ENCODE data around the gene ASTN2. TPM values are rescaled to one million over a fixed set of nuclear protein-coding genes. Genes with fewer than 3 reads are reported as not detected.

Gene ASTN2
- total and polyA plus RNA-seq, 2 experiments from 2014 or later: 7.0 to 24.6 TPM

- ATAC-seq: no peak
- H3K4me1 ChIP-seq (ENCODE audit: insufficient read depth): 0 out of 2 replicates have a peak, but pooled peaks cover 3% of the 10 kb centered on the region
- no peaks in the 10 kb centered on the region for H3K79me2 ChIP-seq (replicated peaks; ENCODE audit: insufficient read depth)
- Mint-ChIP-seq H3K4me1 (peaks cover 6% of the 10 kb centered on the region; the same call in 2 of the 3 replicates), H3K9me3 (no peaks in the 10 kb centered on the region; the same call in 2 of the 3 replicates), H3K36me3 (ENCODE audit: low read depth) (no peaks in the 10 kb centered on the region), H3K27me3 (ENCODE audit: insufficient read depth, low read depth, poor library complexity) (no peaks in the 10 kb centered on the region), H3K4me3 (no peak overlapping the region), H3K27ac (no peak overlapping the region)
- no peaks in the 10 kb centered on the region for H3K27me3 ChIP-seq (ENCODE audit: insufficient read depth)
- no peak overlapping the region; the same call in 1 of the 2 replicates for H3K4me2 ChIP-seq
- no peak for TF ChIP-seq NANOG (IDR thresholded peaks at IDR 0.05; ENCODE audit: borderline replicate concordance)
- TF ChIP-seq STAT1 (IDR thresholded peaks at IDR 0.05; ENCODE audit: unreplicated experiment): no peak
- TF ChIP-seq EZH2 (IDR thresholded peaks at IDR 0.05; ENCODE audit: low read depth, unreplicated experiment): no peak
- no peak for TF ChIP-seq CREB1 (CRISPR knock-in tag; IDR thresholded peaks at IDR 0.05; ENCODE audit: low read depth)
- no peak for TF ChIP-seq POLR2AphosphoS5 (IDR thresholded peaks at IDR 0.05; ENCODE audit: low read depth)
- TF ChIP-seq CTCF (conservative IDR thresholded peaks at IDR 0.05; ENCODE audit: low read depth in 2 of 2): no peak
- no peak for TF ChIP-seq ZNF331 (CRISPR knock-in tag; IDR thresholded peaks at IDR 0.05; ENCODE audit: low read depth)
- no peak for TF ChIP-seq REST (IDR thresholded peaks at IDR 0.05; ENCODE audit: unreplicated experiment)
- no peak for TF ChIP-seq ETS1 (IDR thresholded peaks at IDR 0.05)
- TF ChIP-seq ZNF114 (CRISPR knock-in tag; IDR thresholded peaks at IDR 0.05): no peak
- no peak for TF ChIP-seq JUNB (IDR thresholded peaks at IDR 0.05; ENCODE audit: unreplicated experiment)
- TF ChIP-seq EZH2phosphoT487 (IDR thresholded peaks at IDR 0.05; ENCODE audit: unreplicated experiment): no peak
- TF ChIP-seq, protein P1, sequence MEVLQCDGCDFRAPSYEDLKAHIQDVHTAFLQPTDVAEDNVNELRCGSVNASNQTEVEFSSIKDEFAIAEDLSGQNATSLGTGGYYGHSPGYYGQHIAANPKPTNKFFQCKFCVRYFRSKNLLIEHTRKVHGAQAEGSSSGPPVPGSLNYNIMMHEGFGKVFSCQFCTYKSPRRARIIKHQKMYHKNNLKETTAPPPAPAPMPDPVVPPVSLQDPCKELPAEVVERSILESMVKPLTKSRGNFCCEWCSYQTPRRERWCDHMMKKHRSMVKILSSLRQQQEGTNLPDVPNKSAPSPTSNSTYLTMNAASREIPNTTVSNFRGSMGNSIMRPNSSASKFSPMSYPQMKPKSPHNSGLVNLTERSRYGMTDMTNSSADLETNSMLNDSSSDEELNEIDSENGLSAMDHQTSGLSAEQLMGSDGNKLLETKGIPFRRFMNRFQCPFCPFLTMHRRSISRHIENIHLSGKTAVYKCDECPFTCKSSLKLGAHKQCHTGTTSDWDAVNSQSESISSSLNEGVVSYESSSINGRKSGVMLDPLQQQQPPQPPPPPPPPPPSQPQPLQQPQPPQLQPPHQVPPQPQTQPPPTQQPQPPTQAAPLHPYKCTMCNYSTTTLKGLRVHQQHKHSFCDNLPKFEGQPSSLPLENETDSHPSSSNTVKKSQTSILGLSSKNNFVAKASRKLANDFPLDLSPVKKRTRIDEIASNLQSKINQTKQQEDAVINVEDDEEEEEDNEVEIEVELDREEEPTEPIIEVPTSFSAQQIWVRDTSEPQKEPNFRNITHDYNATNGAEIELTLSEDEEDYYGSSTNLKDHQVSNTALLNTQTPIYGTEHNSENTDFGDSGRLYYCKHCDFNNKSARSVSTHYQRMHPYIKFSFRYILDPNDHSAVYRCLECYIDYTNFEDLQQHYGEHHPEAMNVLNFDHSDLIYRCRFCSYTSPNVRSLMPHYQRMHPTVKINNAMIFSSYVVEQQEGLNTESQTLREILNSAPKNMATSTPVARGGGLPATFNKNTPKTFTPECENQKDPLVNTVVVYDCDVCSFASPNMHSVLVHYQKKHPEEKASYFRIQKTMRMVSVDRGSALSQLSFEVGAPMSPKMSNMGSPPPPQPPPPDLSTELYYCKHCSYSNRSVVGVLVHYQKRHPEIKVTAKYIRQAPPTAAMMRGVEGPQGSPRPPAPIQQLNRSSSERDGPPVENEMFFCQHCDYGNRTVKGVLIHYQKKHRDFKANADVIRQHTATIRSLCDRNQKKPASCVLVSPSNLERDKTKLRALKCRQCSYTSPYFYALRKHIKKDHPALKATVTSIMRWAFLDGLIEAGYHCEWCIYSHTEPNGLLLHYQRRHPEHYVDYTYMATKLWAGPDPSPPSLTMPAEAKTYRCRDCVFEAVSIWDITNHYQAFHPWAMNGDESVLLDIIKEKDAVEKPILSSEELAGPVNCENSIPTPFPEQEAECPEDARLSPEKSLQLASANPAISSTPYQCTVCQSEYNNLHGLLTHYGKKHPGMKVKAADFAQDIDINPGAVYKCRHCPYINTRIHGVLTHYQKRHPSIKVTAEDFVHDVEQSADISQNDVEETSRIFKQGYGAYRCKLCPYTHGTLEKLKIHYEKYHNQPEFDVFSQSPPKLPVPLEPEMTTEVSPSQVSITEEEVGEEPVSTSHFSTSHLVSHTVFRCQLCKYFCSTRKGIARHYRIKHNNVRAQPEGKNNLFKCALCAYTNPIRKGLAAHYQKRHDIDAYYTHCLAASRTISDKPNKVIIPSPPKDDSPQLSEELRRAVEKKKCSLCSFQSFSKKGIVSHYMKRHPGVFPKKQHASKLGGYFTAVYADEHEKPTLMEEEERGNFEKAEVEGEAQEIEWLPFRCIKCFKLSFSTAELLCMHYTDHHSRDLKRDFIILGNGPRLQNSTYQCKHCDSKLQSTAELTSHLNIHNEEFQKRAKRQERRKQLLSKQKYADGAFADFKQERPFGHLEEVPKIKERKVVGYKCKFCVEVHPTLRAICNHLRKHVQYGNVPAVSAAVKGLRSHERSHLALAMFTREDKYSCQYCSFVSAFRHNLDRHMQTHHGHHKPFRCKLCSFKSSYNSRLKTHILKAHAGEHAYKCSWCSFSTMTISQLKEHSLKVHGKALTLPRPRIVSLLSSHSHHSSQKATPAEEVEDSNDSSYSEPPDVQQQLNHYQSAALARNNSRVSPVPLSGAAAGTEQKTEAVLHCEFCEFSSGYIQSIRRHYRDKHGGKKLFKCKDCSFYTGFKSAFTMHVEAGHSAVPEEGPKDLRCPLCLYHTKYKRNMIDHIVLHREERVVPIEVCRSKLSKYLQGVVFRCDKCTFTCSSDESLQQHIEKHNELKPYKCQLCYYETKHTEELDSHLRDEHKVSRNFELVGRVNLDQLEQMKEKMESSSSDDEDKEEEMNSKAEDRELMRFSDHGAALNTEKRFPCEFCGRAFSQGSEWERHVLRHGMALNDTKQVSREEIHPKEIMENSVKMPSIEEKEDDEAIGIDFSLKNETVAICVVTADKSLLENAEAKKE (CRISPR knock-in tag; IDR thresholded peaks at IDR 0.05): no peak
- H3K4me3 ChIP-seq: no peak overlapping the region
- no peaks in the 10 kb centered on the region for H3F3A ChIP-seq (replicated peaks; ENCODE audit: low read depth)
- no peak overlapping the region for H3K27ac ChIP-seq (ENCODE audit: low read depth)
- no peaks in the 10 kb centered on the region for H4K20me1 ChIP-seq (replicated peaks; ENCODE audit: insufficient read depth)
- H3K9me2 ChIP-seq (ENCODE audit: insufficient read depth): peaks cover 10% of the 10 kb centered on the region; the same call in 1 of the 2 replicates
- no peak overlapping the region for H2AFZ ChIP-seq
- DNase-seq (ENCODE audit: low spot score): no peak
- H3K36me3 ChIP-seq (ENCODE audit: insufficient read depth): no peaks in the 10 kb centered on the region
Observed at GRCh38 chr9:117060963-117061362, 353.9 kb downstream of the ASTN2 start.

Data from GM23338 (cell line).